HL-60 (cell line): ENCODE measurements around the gene MAPKAPK3.

Experiments used
- DNase-seq, 2 experiments: peaks; one replicate each; pipeline ENCODE4 v3.0.0-alpha.2; 2010 to 2020; ENCODE audit warnings: low read depth in 1 of 2, low spot score in 1 of 2
- H3K27ac ChIP-seq: fragments of 250-450 bp; sonication (Bioruptor Pico); replicated peaks from 2 replicates; pipeline ENCODE4 v1.5.1; 2020; ENCODE audit warnings: mild to moderate bottlenecking, moderate library complexity
- H3K27me3 ChIP-seq: fragments of 250-450 bp; sonication (Bioruptor Pico); 2 replicates; pipeline ENCODE4 v1.5.1; 2021; ENCODE audit warnings: mild to moderate bottlenecking, moderate library complexity; ENCODE audit not compliant: insufficient read depth, poor library complexity, severe bottlenecking
- H3K4me3 ChIP-seq: replicated peaks from 2 replicates; pipeline ENCODE4 v1.5.1; 2011; ENCODE audit warnings: mild to moderate bottlenecking, control low read depth, low read length; ENCODE audit not compliant: insufficient read depth
- GABPA ChIP-seq: IDR thresholded peaks from 2 replicates; pipeline ENCODE4 v1.6.1; 2012; ENCODE audit warnings: low read depth
- POLR2AphosphoS5 ChIP-seq: IDR thresholded peaks from 2 replicates; pipeline ENCODE4 v1.6.1; 2012; ENCODE audit warnings: low read depth
- SPI1 ChIP-seq: IDR thresholded peaks from 2 replicates; pipeline ENCODE4 v1.6.1; 2012; ENCODE audit warnings: low read depth, mild to moderate bottlenecking, borderline replicate concordance
- TF ChIP-seq, protein P1 (sequence below): IDR thresholded peaks from 2 replicates; pipeline ENCODE4 v1.6.1; 2012; ENCODE audit warnings: low read depth; ENCODE audit not compliant: insufficient replicate concordance
- TF ChIP-seq, protein P2 (sequence below): IDR thresholded peaks from one replicate; pipeline ENCODE4 v1.5.1; 2011; ENCODE audit warnings: low read length, control low read depth, inconsistent platforms; ENCODE audit not compliant: insufficient read depth

MAPKAPK3 gene

DNA sequence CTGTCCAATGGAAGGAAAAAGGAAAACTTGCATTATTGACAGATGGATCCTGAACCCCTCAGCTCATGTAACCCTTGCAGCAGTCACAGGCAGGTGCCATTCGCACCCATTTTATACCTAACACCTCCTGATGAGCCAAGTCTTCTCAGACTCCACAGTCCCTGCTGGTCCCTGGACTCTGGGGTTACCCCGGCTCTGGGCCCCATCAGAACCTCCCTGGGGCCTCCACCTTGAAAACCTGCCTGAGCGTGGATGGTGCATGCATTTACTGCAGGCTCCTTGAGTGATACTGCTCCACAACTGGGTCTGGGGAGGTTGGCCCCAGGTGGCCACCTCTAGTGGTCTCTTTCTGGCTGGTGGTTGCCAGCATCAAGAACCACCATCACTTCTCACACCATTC lies 41.9 kb downstream of the MAPKAPK3 start:
- TF ChIP-seq GABPA (no peak), POLR2AphosphoS5 (no peak)
- H3K4me3 ChIP-seq: no peak overlapping the region
- no peaks in the 10 kb centered on the region for H3K27me3 ChIP-seq
- no peak for DNase-seq
- H3K27ac ChIP-seq: no peak overlapping the region

DNA sequence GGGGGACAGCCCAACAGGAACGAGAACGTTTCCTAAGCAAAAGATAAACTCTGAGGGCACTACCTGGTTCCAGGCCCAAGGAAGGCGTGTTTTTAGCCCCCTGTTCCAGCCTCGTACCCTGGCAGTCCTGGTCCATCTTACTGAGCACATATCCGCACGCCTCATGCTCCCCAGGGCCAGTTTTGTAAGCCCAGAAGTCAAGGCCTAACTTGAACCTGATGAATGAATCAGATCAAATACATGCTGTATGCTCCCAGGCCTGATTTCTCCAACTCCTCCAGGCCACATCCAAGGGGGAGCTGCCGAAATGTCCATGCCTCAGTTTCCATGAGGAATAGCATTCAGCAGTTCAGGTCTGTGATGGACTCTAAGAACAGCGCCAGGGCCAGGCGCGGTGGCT lies 43.4 kb downstream of the MAPKAPK3 start:
- no peak overlapping the region for H3K4me3 ChIP-seq
- no peaks in the 10 kb centered on the region for H3K27me3 ChIP-seq
- DNase-seq: no peak
- H3K27ac ChIP-seq: no peak overlapping the region
- TF ChIP-seq SPI1: no peak
- TF ChIP-seq, protein P1, sequence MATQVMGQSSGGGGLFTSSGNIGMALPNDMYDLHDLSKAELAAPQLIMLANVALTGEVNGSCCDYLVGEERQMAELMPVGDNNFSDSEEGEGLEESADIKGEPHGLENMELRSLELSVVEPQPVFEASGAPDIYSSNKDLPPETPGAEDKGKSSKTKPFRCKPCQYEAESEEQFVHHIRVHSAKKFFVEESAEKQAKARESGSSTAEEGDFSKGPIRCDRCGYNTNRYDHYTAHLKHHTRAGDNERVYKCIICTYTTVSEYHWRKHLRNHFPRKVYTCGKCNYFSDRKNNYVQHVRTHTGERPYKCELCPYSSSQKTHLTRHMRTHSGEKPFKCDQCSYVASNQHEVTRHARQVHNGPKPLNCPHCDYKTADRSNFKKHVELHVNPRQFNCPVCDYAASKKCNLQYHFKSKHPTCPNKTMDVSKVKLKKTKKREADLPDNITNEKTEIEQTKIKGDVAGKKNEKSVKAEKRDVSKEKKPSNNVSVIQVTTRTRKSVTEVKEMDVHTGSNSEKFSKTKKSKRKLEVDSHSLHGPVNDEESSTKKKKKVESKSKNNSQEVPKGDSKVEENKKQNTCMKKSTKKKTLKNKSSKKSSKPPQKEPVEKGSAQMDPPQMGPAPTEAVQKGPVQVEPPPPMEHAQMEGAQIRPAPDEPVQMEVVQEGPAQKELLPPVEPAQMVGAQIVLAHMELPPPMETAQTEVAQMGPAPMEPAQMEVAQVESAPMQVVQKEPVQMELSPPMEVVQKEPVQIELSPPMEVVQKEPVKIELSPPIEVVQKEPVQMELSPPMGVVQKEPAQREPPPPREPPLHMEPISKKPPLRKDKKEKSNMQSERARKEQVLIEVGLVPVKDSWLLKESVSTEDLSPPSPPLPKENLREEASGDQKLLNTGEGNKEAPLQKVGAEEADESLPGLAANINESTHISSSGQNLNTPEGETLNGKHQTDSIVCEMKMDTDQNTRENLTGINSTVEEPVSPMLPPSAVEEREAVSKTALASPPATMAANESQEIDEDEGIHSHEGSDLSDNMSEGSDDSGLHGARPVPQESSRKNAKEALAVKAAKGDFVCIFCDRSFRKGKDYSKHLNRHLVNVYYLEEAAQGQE: no peak
- TF ChIP-seq, protein P2, sequence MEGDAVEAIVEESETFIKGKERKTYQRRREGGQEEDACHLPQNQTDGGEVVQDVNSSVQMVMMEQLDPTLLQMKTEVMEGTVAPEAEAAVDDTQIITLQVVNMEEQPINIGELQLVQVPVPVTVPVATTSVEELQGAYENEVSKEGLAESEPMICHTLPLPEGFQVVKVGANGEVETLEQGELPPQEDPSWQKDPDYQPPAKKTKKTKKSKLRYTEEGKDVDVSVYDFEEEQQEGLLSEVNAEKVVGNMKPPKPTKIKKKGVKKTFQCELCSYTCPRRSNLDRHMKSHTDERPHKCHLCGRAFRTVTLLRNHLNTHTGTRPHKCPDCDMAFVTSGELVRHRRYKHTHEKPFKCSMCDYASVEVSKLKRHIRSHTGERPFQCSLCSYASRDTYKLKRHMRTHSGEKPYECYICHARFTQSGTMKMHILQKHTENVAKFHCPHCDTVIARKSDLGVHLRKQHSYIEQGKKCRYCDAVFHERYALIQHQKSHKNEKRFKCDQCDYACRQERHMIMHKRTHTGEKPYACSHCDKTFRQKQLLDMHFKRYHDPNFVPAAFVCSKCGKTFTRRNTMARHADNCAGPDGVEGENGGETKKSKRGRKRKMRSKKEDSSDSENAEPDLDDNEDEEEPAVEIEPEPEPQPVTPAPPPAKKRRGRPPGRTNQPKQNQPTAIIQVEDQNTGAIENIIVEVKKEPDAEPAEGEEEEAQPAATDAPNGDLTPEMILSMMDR: no peak
- TF ChIP-seq POLR2AphosphoS5: no peak
- TF ChIP-seq GABPA: no peak

DNA sequence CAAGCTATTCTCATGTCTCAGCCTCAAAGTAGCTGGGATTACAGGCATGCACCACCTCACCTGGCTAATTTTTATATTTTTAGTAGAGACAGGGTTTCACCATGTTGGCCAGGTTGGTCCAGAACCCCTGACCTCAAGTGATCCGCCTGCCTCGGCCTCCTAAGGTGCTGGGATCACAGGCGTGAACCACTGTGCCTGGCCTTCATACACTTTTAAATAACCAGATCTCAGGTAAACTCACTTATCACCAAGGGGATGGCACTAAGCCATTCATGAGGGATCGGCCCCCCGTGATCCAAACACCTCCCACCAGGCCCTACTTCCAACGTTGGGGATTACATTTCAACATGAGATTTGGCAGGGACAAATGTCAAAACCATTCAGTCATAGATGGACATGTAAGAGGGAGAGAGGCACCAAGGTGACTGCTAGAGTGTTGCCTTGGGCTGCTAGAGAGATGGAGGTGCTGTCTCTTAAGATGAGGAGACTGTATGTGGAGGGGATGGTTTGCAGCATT lies 44.4 kb downstream of the MAPKAPK3 start:
- H3K27me3 ChIP-seq: no peaks in the 10 kb centered on the region
- no peak overlapping the region for H3K27ac ChIP-seq
- no peak for DNase-seq
- no peak overlapping the region for H3K4me3 ChIP-seq
- TF ChIP-seq GABPA (no peak), SPI1 (no peak)

DNA sequence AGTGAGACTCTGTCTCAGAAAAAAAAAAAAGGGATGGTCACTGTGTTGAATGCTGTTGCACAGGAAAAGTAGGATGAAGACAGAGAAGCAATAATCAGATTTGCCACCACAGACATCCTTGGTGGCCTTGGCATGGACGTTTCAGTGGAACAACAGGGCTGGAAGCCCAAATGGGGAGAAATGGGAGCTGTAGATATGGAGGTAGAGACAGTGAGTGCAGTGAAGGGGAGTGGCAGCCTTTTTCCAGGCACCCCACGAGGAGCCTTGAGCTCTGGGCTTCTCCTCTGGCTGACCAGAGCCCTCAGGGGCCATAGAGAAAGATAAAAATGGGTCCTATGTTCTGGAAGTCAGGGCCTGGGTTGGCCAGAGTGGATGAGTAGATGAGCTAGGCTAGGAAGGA lies 45.5 kb downstream of the MAPKAPK3 start:
- TF ChIP-seq SPI1 (no peak), POLR2AphosphoS5 (no peak), GABPA (no peak)
- TF ChIP-seq, protein P1: no peak
- TF ChIP-seq, protein P2: no peak

More for the DNA sequence above, 45.5 kb downstream of the MAPKAPK3 start:
- H3K27me3 ChIP-seq: no peaks in the 10 kb centered on the region
- no peak overlapping the region for H3K4me3 ChIP-seq
- H3K27ac ChIP-seq: no peak overlapping the region
- DNase-seq: no peak
